Uterus (tissue), 4 donors: Measurements from ENCODE around the gene APOF. TPM values are rescaled to one million over a fixed set of nuclear protein-coding genes. Genes with fewer than 3 reads are reported as not detected.
"Not testable (repeated sequence)": the region's sequence is repeated elsewhere in the genome, so short reads cannot be mapped to it uniquely, and the experiment has no call there.

Experiments used
- DNase-seq, 2 donors: peaks; one replicate each; pipeline ENCODE4 v3.0.0-alpha.2; 2019 to 2020
- H3K27ac ChIP-seq, 2 donors: fragments of 200-600 bp; sonication (generic); 1 replicate in 1 of 2; 2 replicates in 1 of 2; pipeline ENCODE4 v1.5.1; 2016 to 2018
- H3K27me3 ChIP-seq, 2 donors: fragments of 200-600 bp; sonication (generic); one replicate each; pipeline ENCODE4 v1.5.1; 2018 to 2019; ENCODE audit warnings: control low read depth in 1 of 2
- H3K36me3 ChIP-seq, 2 donors: fragments of 200-600 bp; sonication (generic); one replicate each; pipeline ENCODE4 v1.5.1; 2019; ENCODE audit warnings: control low read depth in 1 of 2
- H3K4me1 ChIP-seq, 2 donors: fragments of 200-600 bp; sonication (generic); one replicate each; pipeline ENCODE4 v1.5.1; 2018 to 2019; ENCODE audit warnings: control low read depth in 1 of 2
- H3K4me3 ChIP-seq, 2 donors: fragments of 200-600 bp; sonication (generic); 1 replicate in 1 of 2; 2 replicates in 1 of 2; pipeline ENCODE4 v1.5.1; 2018 to 2019; ENCODE audit warnings: mild to moderate bottlenecking in 1 of 2
- H3K9me3 ChIP-seq, 2 donors: fragments of 200-600 bp; sonication (generic); one replicate each; pipeline ENCODE4 v1.5.1; 2019; ENCODE audit warnings: control low read depth in 1 of 2
- POLR2A ChIP-seq, 2 donors: fragments of 450-650 bp; IDR thresholded peaks; one replicate each; pipeline ENCODE4 v1.6.1; 2016; ENCODE audit warnings: antibody characterized with exemption in 2 of 2, mild to moderate bottlenecking in 1 of 2, moderate library complexity in 1 of 2
- intact Hi-C: fragments of 100-400 bp; cut with DNase I; formaldehyde crosslinking; loops from one replicate; pipeline ENCODE4 v1.15.1; 2023; ENCODE audit warnings: low total_unique reads
- total RNA-seq, 4 donors: library from RNA; depleted of rRNA in 3 of 4; stranded (reverse); fragments of >200 nt in 3 of 4; gene quantifications; one replicate each; pipeline versions ENCODE4 v1.1.0 to v1.2.4, GENCODE V29; 2014 to 2023
- TF ChIP-seq, protein P1 (sequence below), 4 experiments: fragments of 200-600 bp in 2 of 4; fragments of 450-650 bp in 2 of 4; sonication (generic) in 2 of 4; IDR thresholded peaks; one replicate each; pipeline ENCODE4 v1.5.1; 2016 to 2019; ENCODE audit warnings: antibody characterized with exemption in 4 of 4, mild to moderate bottlenecking in 2 of 4, moderate library complexity in 1 of 4
- donor health status: DM: yes; HTN: yes; CAD: no.

The APOF gene, protein sequence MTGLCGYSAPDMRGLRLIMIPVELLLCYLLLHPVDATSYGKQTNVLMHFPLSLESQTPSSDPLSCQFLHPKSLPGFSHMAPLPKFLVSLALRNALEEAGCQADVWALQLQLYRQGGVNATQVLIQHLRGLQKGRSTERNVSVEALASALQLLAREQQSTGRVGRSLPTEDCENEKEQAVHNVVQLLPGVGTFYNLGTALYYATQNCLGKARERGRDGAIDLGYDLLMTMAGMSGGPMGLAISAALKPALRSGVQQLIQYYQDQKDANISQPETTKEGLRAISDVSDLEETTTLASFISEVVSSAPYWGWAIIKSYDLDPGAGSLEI
- total RNA-seq = not detected

DNA sequence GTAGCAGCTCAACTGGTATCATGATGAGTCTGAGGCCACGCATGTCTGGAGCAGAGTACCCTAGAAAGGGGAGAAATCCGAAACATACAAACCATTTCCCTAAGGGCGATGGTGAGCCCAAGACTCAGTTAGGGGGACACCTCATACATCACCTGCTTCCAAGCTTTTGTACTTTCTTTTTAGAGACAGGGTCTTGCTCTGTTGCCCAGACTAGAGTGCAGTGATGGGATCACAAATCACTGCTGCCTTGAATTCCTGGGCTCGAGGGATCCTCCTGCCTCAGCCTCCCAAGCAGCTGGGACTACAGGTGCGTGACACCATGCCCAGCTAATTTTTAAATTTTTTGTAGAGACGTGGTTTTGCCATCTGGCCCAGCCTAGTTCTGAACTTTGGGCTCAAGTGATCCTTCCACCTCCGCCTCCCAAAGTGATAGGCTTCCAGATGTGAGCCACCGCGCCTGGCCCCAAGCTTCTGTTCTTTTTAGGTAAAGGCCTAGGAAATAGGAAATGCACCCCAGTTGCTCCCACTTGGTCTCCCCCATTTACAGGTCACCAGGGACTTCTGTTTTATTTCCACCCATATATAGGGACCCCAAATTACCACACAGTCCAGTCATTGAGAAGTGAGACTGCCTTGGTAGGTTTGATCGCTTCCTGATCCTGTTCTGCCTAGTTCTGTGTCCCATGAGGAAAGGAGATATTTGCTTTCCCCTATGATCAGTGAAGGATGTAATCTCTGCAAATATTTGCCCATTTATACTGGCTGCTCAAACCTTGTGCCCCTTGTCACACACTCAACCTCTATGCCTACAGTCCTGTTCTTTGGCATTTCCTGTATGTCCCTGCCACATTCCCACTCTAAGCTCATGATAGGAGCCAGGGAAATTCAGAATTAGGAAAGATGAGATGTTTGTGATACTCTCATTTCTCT lies at the start of gene APOF:
TSS of gene APOF (minus strand) at position 728 of the 930 bp plus-strand sequence. CDS start at position 616, 112 bp downstream.
- DNase-seq = no peak
- Histone ChIP-seq H3K36me3 (no peaks in the 10 kb centered on the region), H3K27me3 (no peaks in the 10 kb centered on the region), H3K4me1 (peaks cover 0 to 4% of the 10 kb centered on the region in 2 donors), H3K4me3 (no peak within 1 kb of the TSS), H3K27ac (no peak within 1 kb of the TSS), H3K9me3 (no peaks in the 10 kb centered on the region)
- intact Hi-C loops = no loop called here
- TF ChIP-seq, protein P1, sequence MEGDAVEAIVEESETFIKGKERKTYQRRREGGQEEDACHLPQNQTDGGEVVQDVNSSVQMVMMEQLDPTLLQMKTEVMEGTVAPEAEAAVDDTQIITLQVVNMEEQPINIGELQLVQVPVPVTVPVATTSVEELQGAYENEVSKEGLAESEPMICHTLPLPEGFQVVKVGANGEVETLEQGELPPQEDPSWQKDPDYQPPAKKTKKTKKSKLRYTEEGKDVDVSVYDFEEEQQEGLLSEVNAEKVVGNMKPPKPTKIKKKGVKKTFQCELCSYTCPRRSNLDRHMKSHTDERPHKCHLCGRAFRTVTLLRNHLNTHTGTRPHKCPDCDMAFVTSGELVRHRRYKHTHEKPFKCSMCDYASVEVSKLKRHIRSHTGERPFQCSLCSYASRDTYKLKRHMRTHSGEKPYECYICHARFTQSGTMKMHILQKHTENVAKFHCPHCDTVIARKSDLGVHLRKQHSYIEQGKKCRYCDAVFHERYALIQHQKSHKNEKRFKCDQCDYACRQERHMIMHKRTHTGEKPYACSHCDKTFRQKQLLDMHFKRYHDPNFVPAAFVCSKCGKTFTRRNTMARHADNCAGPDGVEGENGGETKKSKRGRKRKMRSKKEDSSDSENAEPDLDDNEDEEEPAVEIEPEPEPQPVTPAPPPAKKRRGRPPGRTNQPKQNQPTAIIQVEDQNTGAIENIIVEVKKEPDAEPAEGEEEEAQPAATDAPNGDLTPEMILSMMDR (IDR thresholded peaks at IDR 0.05) = no peak
- no peak for TF ChIP-seq POLR2A (IDR thresholded peaks at IDR 0.05)

DNA sequence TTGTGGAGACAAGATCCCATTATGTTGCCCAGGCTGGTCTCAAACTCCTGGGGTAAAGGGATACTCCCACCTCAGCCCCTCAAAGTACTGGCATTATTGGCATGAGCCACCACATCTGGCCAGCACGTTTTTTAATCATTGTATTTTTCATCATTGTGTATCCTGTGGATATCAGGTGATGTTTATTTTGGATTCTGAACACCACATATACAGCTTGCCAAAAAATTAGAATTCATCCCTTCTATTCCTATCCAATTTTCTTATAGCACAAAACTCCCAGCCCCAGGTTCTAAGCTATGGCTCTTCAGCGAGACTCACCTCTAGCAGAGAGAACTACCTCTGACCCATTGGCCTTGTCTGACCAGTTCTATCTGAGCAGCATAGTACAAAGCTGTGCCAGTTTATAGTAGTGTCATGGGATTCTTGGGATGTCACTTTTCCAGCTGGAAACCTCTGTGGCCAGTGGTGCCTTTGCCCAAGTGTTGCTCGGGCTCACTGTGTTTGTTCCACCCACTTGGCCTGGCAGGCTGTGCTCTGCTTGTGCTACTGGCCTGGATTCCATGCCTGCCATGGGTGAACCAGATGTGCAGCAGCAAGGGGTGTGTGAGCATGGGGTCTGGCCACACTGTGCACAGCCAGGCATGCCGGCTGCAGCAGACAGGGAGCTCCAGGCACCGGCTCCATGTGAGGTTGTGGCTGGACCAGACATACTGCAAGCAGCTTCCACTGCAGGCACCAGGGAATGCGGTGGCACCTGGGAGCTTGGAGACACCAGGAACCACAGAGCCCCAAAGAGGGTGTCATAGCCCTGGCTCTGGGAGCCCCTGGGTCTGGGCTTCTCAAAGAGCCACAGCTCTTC lies 49.4 kb upstream of the APOF start:
- H3K27me3 ChIP-seq = no peaks in the 10 kb centered on the region

DNA sequence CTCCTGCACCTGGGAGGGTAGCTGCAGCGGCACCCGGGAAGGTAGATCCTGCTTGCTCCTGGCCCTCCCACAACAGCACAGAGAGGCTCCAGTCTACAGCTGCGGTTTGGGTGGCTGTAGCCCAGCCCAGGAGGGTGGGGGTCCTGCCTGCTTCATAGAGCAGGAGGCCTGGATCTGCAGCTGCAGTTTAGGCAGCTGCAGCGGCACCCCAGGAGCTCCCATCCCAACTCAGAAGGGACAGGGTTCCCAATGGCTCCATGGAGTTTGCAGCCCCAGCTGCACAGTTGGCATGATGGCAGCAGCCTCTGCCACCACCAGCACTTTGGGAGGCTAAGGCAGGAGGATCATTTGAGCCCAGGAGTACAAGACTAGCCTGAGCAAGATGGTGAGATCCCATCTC lies 48.1 kb upstream of the APOF start:
- Histone ChIP-seq H3K9me3 (no peaks in the 10 kb centered on the region), H3K27me3 (no peaks in the 10 kb centered on the region), H3K4me1 (no peaks in the 10 kb centered on the region), H3K27ac (no peak overlapping the region), H3K36me3 (no peaks in the 10 kb centered on the region), H3K4me3 (no peak overlapping the region)
- no peak for DNase-seq
- intact Hi-C loops = no loop called here
- TF ChIP-seq POLR2A (IDR thresholded peaks at IDR 0.05) = no peak

More for the DNA sequence above, 49.4 kb upstream of the APOF start:
- H3K4me1 ChIP-seq = no peaks in the 10 kb centered on the region
- intact Hi-C loops = no loop called here
- no peak for DNase-seq
- no peak for TF ChIP-seq POLR2A (IDR thresholded peaks at IDR 0.05)
- TF ChIP-seq, protein P1 (IDR thresholded peaks at IDR 0.05) = no peak
- no peaks in the 10 kb centered on the region for H3K36me3 ChIP-seq
- H3K9me3 ChIP-seq = no peaks in the 10 kb centered on the region
- H3K4me3 ChIP-seq = no peak overlapping the region
- no peak overlapping the region for H3K27ac ChIP-seq

DNA sequence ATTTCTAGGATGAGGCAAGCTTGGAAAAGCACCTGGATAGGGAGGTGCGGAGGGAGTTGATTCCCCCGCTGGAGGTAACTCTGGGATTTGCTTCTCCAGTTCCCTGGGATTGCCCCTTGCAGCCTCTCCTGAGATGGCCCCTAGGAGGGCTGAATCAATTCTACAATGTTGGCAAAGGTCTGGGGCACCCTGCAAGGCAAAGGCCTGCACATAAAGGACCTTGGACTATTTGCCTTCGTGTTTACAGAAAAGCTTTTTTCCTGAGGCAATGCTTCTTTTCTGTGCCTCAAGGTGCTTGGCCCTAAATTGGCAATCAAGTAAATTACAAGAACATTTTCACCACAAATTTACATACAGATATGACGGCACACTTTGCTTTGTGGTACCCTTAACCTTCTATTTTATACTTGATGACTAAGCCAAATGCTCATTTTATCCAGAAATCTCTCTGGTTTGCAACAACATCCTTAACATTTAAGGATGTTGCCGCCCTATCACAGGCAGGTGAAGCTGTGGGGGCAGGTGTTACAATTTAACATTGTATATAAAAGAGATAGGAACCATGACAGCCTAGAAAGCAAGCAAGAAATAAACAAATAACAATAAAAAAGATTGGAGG lies 46.3 kb upstream of the APOF start:
- intact Hi-C loops = no loop called here
- H3K4me1 ChIP-seq = no peaks in the 10 kb centered on the region
- no peak for DNase-seq
- H3K36me3 ChIP-seq = no peaks in the 10 kb centered on the region
- no peak overlapping the region for H3K27ac ChIP-seq
- TF ChIP-seq, protein P1 (IDR thresholded peaks at IDR 0.05) = no peak
- TF ChIP-seq POLR2A (IDR thresholded peaks at IDR 0.05) = no peak
- no peaks in the 10 kb centered on the region for H3K9me3 ChIP-seq
- H3K27me3 ChIP-seq = no peaks in the 10 kb centered on the region
- no peak overlapping the region for H3K4me3 ChIP-seq

DNA sequence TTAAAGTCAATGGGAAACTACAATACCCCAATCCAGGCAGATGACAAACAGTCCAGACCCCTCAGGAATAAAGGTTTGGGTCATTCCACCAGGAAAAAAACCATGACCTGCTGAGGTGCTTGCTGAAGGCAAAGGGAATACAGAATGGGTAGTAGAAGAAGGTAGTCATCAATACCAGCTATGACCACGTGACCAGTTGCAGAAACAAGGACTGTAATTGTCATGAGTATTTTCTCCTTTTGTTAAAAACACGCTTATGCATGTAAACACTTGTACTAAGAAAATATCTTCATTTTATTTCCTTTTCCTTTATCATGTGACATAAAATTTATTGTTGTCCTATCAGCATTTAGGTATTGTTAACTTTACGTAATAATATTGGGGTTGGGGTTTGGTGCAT lies 41.6 kb upstream of the APOF start:
- H3K9me3 ChIP-seq, DNase-seq, H3K4me3 ChIP-seq, H3K4me1 ChIP-seq, H3K27me3 ChIP-seq, H3K36me3 ChIP-seq, H3K27ac ChIP-seq, intact Hi-C loops: not testable (repeated sequence)

DNA sequence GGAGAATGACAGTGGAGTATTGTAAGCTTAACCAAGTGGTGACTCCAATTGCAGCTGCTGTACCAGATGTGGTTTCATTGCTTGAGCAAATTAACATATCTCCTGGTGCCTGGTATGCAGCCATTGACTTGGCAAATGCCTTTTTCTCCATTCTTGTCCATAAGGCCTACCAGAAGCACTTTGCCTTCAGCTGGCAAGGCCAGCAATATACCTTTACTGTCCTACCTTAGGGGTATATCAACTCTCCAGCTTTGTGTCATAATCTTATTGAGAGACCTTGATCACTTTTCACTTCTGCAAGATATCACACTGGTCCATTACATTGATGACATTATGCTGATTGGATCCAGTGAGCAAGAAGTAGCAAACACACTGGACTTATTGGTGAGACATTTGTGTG lies 39.0 kb upstream of the APOF start:
- H3K27me3 ChIP-seq, H3K4me3 ChIP-seq, DNase-seq, H3K9me3 ChIP-seq, H3K36me3 ChIP-seq, H3K4me1 ChIP-seq, H3K27ac ChIP-seq, intact Hi-C loops: not testable (repeated sequence)

DNA sequence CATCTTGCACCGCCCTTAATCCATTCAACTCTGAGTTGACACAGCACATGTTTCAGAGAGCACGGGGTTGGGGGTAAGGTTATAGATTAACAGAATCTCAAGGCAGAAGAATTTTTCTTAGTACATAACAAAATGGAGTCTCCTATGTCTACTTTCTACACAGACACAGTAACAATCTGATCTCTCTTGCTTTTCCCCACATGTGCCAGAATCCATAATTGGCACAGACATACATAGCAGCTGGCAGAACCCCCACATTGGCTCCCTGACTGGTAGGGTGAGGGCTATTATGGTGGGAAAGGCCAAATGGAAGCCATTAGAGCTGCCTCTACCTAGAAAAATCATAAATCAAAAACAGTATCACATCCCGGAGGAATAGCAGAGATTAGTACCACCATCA lies 38.5 kb upstream of the APOF start:
- H3K27me3 ChIP-seq, H3K9me3 ChIP-seq, H3K27ac ChIP-seq, intact Hi-C loops, H3K36me3 ChIP-seq, H3K4me3 ChIP-seq, DNase-seq, H3K4me1 ChIP-seq: not testable (repeated sequence)

DNA sequence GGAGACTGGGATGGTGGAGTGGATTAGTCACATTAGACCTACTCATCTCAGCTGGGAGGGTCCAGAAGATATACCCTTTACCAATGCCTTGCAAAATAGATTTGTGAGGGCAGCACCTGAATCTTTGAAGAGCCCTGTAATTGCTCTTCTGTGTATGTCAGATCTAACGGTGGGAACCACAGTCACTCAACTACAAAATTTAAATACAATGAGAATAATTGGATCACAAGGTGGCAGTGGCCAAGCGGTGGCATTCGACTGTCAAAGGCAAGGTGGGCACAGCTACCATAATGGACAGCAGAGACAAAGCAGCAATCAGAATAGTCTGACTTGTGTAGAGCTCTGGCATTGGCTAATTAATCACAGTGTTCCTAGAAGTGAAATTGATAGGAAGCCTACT lies 36.8 kb upstream of the APOF start:
- not testable (repeated sequence) for H3K4me3 ChIP-seq, H3K27ac ChIP-seq, H3K9me3 ChIP-seq, H3K36me3 ChIP-seq, H3K4me1 ChIP-seq, H3K27me3 ChIP-seq, DNase-seq
- intact Hi-C loops = loop anchor here (2.0 kb wide), 1 partner anchor 25 kb away; no protein-coding TSS in a partner anchor
